Measurements from ENCODE around the gene PHACTR3. TPM values are rescaled to one million over a fixed set of nuclear protein-coding genes. Genes with fewer than 3 reads are reported as not detected.
A peak's percentile ranks its signal among the peaks of the same experiment; 100 is the strongest.

PHACTR3 gene
- total RNA-seq, 2 experiments from 2014 or later: not detected

GRCh38 chr20:59756241-59756640 is 151.9 kb downstream of the PHACTR3 start:
- H3K36me3 Mint-ChIP-seq (ENCODE audit: low read depth): no peaks in the 10 kb centered on the region
- ChIA-PET CTCF (no interaction called here), POLR2A (no interaction called here)
- no peak overlapping the region for H3K4me3 Mint-ChIP-seq
- DNase-seq (no peak), ATAC-seq (no peak)
- H3K27me3 Mint-ChIP-seq: peaks cover 11% of the 10 kb centered on the region
- intact Hi-C loops (cut with DNase I, micrococcal nuclease): no loop called here
- H3K9me3 Mint-ChIP-seq (ENCODE audit: low read depth): no peaks in the 10 kb centered on the region
- no peak overlapping the region for H3K27ac Mint-ChIP-seq
- no peaks in the 10 kb centered on the region for H3K4me1 Mint-ChIP-seq

- H3K27me3 Mint-ChIP-seq: peaks cover 5% of the 10 kb centered on the region
- POLR2A ChIA-PET: no interaction called here
- ATAC-seq: no peak
- no peaks in the 10 kb centered on the region for H3K4me1 Mint-ChIP-seq
- CTCF ChIA-PET: no interaction called here
- H3K36me3 Mint-ChIP-seq (ENCODE audit: low read depth): no peaks in the 10 kb centered on the region
- intact Hi-C loops (cut with DNase I, micrococcal nuclease): no loop called here
- no peak for DNase-seq
- H3K27ac Mint-ChIP-seq: no peak overlapping the region
- no peaks in the 10 kb centered on the region for H3K9me3 Mint-ChIP-seq (ENCODE audit: low read depth)
- H3K4me3 Mint-ChIP-seq: no peak overlapping the region
Measured at GRCh38 chr20:59764037-59764436, 159.7 kb downstream of the PHACTR3 start.

DNA sequence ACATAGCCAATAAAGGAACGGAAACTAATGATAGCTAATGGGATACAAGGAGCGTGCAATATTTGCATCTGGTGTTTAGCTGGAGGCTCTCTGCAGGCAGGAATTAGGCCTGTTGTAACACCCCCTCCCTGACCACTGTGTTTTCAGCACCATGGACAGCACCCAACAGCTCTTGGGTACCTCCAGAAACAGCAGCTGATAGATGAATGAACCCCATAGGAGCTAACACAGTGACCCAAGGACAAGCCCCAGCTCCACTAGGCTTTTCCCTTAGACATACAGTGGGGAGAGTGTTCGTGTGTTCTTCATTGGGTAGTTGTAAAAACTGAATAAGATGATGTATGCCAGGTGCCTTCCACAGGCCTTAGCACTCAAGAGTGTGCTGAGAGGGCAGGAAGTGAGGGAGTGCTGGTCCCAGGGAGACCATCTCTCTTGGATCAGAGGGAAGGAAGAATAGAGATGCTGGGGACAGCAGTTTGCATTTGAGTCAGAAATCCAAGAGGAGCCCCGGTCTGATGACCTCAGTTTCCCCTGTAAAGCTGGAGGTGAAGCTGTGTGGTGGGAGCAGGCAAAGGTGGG is 161.3 kb downstream of the PHACTR3 start:
- ATAC-seq (no peak), DNase-seq (peak; percentile 50)
- no peaks in the 10 kb centered on the region for H3K4me1 Mint-ChIP-seq
- H3K4me3 Mint-ChIP-seq: no peak overlapping the region
- no peaks in the 10 kb centered on the region for H3K9me3 Mint-ChIP-seq (ENCODE audit: low read depth)
- no peak overlapping the region for H3K27ac Mint-ChIP-seq
- CTCF ChIA-PET: interaction anchor here (0.6 kb wide), 1 partner anchor 1699 kb away, joined by 3 read pairs; no protein-coding TSS in a partner anchor
- POLR2A ChIA-PET: no interaction called here
- H3K27me3 Mint-ChIP-seq: peaks cover 5% of the 10 kb centered on the region
- intact Hi-C loops (cut with DNase I, micrococcal nuclease): no loop called here
- no peaks in the 10 kb centered on the region for H3K36me3 Mint-ChIP-seq (ENCODE audit: low read depth)

- no peak overlapping the region for H3K27ac Mint-ChIP-seq
- H3K27me3 Mint-ChIP-seq: peaks cover 5% of the 10 kb centered on the region
- H3K4me1 Mint-ChIP-seq: no peaks in the 10 kb centered on the region
- H3K36me3 Mint-ChIP-seq (ENCODE audit: low read depth): no peaks in the 10 kb centered on the region
- intact Hi-C loops (cut with DNase I, micrococcal nuclease): no loop called here
- no peak overlapping the region for H3K4me3 Mint-ChIP-seq
- no peak for ATAC-seq
- no peak for DNase-seq
- no peaks in the 10 kb centered on the region for H3K9me3 Mint-ChIP-seq (ENCODE audit: low read depth)
- CTCF ChIA-PET: no interaction called here
- POLR2A ChIA-PET: no interaction called here
Measured at GRCh38 chr20:59767656-59768055, 163.3 kb downstream of the PHACTR3 start.

DNA sequence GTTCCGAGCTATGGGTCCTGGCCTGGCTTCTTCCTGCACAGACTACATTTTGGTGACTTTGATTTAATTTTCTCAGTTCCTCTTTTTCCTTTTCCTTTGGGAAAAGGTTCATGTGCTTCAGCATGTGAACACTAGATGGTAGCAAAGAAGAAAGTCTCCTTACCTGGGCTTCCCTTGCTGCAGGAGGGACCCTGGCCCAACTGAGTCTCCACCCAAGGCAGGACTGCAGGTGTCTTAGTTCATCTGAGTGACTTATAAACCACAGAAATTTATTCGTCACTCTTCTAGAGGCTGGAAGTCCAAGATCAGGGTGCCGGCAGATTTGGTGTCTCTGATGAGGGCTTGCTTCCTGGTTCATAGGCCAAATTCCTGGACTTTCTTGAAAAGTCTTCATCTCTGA is 165.9 kb downstream of the PHACTR3 start:
- CTCF ChIA-PET: no interaction called here
- POLR2A ChIA-PET: no interaction called here

DNA sequence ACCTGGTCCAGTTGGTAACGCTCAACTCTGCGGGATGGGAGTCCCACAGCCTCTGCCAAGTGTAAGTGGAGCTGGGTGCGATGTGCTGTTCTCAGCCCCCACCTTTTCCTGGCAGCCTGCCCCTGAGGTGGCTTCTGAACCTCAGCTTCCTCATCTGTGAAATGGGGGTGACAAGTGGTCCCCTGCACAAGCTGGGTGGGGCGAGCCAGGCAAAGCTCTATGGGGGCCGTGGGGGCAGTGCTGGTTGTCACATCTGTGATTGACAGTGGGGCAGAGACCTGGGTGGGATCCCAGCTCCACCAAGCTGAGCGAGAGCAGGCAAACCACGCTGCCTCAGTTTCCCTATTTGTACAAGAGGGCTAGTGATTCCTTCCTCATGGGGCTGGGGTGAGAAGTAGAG is 166.5 kb downstream of the PHACTR3 start:
- no peak overlapping the region for H3K4me3 Mint-ChIP-seq
- ATAC-seq (no peak), DNase-seq (no peak)

More for the DNA sequence above, 165.9 kb downstream of the PHACTR3 start:
- H3K4me3 Mint-ChIP-seq: no peak overlapping the region
- DNase-seq (no peak), ATAC-seq (no peak)
- no peak overlapping the region for H3K27ac Mint-ChIP-seq
- no peaks in the 10 kb centered on the region for H3K36me3 Mint-ChIP-seq (ENCODE audit: low read depth)
- no peaks in the 10 kb centered on the region for H3K4me1 Mint-ChIP-seq
- peaks cover 5% of the 10 kb centered on the region for H3K27me3 Mint-ChIP-seq
- no peaks in the 10 kb centered on the region for H3K9me3 Mint-ChIP-seq (ENCODE audit: low read depth)
- intact Hi-C loops (cut with DNase I, micrococcal nuclease): no loop called here

GRCh38 chr20:59771506-59772372 is 167.4 kb downstream of the PHACTR3 start:
- Mint-ChIP-seq H3K27ac (no peak overlapping the region), H3K4me3 (no peak overlapping the region), H3K9me3 (ENCODE audit: low read depth) (no peaks in the 10 kb centered on the region), H3K36me3 (ENCODE audit: low read depth) (no peaks in the 10 kb centered on the region), H3K27me3 (peaks cover 2% of the 10 kb centered on the region), H3K4me1 (no peaks in the 10 kb centered on the region)
- CTCF ChIA-PET: no interaction called here
- intact Hi-C loops (cut with DNase I, micrococcal nuclease): no loop called here
- ATAC-seq (no peak), DNase-seq (no peak)
- POLR2A ChIA-PET: no interaction called here

More for the DNA sequence above, 166.5 kb downstream of the PHACTR3 start:
- Mint-ChIP-seq H3K27ac (no peak overlapping the region), H3K27me3 (peaks cover 3% of the 10 kb centered on the region), H3K4me1 (no peaks in the 10 kb centered on the region), H3K36me3 (ENCODE audit: low read depth) (no peaks in the 10 kb centered on the region), H3K9me3 (ENCODE audit: low read depth) (no peaks in the 10 kb centered on the region)
- POLR2A ChIA-PET: no interaction called here
- intact Hi-C loops (cut with DNase I, micrococcal nuclease): no loop called here
- CTCF ChIA-PET: no interaction called here

DNA sequence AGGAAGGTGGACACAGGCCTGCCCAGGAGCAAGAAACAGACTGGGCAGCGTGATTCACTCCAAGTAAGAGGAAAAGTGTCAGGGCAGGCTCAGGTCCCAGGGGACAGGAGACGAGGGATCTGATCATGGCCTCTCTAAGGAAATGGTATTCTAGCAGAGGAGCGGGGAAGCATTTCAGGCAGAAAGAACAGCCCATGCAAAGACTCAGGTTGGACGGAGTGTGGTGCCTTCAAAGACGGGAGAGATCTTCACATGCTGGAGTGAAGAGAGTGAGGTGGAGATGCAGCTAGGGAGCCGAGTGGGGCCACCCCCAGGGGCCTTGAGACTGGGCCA is 168.0 kb downstream of the PHACTR3 start:
- H3K4me3 Mint-ChIP-seq: no peak overlapping the region
- no peak overlapping the region for H3K27ac Mint-ChIP-seq
- no peak for DNase-seq

GRCh38 chr20:59772931-59773913 is 168.9 kb downstream of the PHACTR3 start:
- Mint-ChIP-seq H3K4me3 (no peak overlapping the region), H3K36me3 (ENCODE audit: low read depth) (no peaks in the 10 kb centered on the region), H3K9me3 (ENCODE audit: low read depth) (no peaks in the 10 kb centered on the region), H3K27ac (no peak overlapping the region), H3K27me3 (no peaks in the 10 kb centered on the region), H3K4me1 (no peaks in the 10 kb centered on the region)
- CTCF ChIA-PET: no interaction called here
- intact Hi-C loops (cut with DNase I, micrococcal nuclease): no loop called here
- ATAC-seq (no peak), DNase-seq (no peak)
- POLR2A ChIA-PET: no interaction called here

More for the DNA sequence above, 168.0 kb downstream of the PHACTR3 start:
- no peaks in the 10 kb centered on the region for H3K9me3 Mint-ChIP-seq (ENCODE audit: low read depth)
- peaks cover under 1% of the 10 kb centered on the region for H3K27me3 Mint-ChIP-seq
- POLR2A ChIA-PET: no interaction called here
- intact Hi-C loops (cut with DNase I, micrococcal nuclease): no loop called here
- ATAC-seq: no peak
- H3K36me3 Mint-ChIP-seq (ENCODE audit: low read depth): no peaks in the 10 kb centered on the region
- H3K4me1 Mint-ChIP-seq: no peaks in the 10 kb centered on the region
- CTCF ChIA-PET: no interaction called here

GRCh38 chr20:59774204-59774641 is 169.9 kb downstream of the PHACTR3 start:
- H3K4me1 Mint-ChIP-seq: no peaks in the 10 kb centered on the region
- H3K27ac Mint-ChIP-seq: no peak overlapping the region
- no peak overlapping the region for H3K4me3 Mint-ChIP-seq
- CTCF ChIA-PET: no interaction called here
- DNase-seq (no peak), ATAC-seq (no peak)
- H3K9me3 Mint-ChIP-seq (ENCODE audit: low read depth): no peaks in the 10 kb centered on the region
- no peaks in the 10 kb centered on the region for H3K36me3 Mint-ChIP-seq (ENCODE audit: low read depth)
- intact Hi-C loops (cut with DNase I, micrococcal nuclease): no loop called here
- H3K27me3 Mint-ChIP-seq: no peaks in the 10 kb centered on the region
- POLR2A ChIA-PET: no interaction called here

DNA sequence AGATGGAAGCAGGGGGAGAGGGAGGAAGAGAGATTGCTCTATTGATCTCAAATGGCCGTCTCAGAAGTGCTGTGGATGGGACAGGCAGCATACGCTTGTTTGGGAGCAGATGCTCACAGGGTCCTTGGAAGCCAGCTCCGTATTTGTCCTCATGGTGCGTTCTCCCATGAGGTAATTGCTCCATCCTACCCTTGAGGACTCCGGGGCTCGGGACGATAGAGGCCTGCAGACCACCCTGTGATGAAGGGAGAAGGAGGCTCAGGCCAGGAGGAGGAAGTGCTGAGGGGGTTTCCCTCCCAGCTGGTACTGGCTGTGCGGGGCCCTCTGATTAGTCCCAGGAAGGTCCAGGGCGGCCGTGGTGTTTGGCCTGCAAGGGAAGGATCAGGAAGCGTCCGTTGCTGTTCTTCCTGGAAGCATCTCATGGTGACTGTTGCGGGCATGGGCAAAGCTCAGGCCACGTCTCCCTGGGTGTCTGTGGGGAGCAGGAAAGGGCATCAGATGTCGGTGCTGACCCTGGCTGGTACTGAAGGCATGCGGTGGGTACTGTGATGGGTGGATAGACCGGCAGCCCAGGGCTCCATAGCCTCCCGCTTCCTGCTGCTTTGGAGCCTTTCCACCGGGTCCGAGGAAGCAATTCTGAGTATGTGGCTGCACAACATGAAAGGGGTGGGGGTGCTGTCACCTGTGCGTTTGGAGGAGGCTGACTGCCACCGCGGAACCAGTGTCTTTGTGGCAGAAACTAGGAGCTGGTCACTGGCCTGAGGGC is 170.8 kb downstream of the PHACTR3 start:
- POLR2A ChIA-PET: no interaction called here
- DNase-seq (no peak), ATAC-seq (no peak)
- Mint-ChIP-seq H3K36me3 (ENCODE audit: low read depth) (no peaks in the 10 kb centered on the region), H3K27me3 (no peaks in the 10 kb centered on the region), H3K4me1 (no peaks in the 10 kb centered on the region), H3K9me3 (ENCODE audit: low read depth) (no peaks in the 10 kb centered on the region), H3K27ac (no peak overlapping the region), H3K4me3 (no peak overlapping the region)
- CTCF ChIA-PET: no interaction called here
- intact Hi-C loops (cut with DNase I, micrococcal nuclease): no loop called here
